GM13976 (cell line): ENCODE data around the gene MRNIP.

ENCODE experiments used
- DNase-seq: peaks from one replicate; pipeline ENCODE4 v3.0.0; 2012; ENCODE audit warnings: low spot score
- CTCF ChIP-seq: IDR thresholded peaks from 2 replicates; pipeline ENCODE4 v1.5.1; 2012; ENCODE audit warnings: borderline replicate concordance, mild to moderate bottlenecking; ENCODE audit not compliant: insufficient read depth; ENCODE audit errors: extremely low read depth, missing control alignments, control extremely low read depth
- in situ Hi-C: fragments of 300-500 bp; cut with MboI; formaldehyde crosslinking; loops from one replicate; pipeline ENCODE4 v1.12.0; 2022; ENCODE audit warnings: low sequenced_read_pairs, mixed read lengths, inconsistent platforms; ENCODE audit not compliant: unreplicated experiment

The MRNIP gene

GRCh38 chr5:179887802-179888201 is 29.2 kb upstream of the MRNIP start:
- DNase-seq = no peak
- in situ Hi-C loops = no loop called here

GRCh38 chr5:179887095-179887494 is 28.5 kb upstream of the MRNIP start:
- in situ Hi-C loops = no loop called here
- no peak for TF ChIP-seq CTCF
- DNase-seq = no peak

More at GRCh38 chr5:179887802-179888201, 29.2 kb upstream of the MRNIP start:
- no peak for TF ChIP-seq CTCF

DNA sequence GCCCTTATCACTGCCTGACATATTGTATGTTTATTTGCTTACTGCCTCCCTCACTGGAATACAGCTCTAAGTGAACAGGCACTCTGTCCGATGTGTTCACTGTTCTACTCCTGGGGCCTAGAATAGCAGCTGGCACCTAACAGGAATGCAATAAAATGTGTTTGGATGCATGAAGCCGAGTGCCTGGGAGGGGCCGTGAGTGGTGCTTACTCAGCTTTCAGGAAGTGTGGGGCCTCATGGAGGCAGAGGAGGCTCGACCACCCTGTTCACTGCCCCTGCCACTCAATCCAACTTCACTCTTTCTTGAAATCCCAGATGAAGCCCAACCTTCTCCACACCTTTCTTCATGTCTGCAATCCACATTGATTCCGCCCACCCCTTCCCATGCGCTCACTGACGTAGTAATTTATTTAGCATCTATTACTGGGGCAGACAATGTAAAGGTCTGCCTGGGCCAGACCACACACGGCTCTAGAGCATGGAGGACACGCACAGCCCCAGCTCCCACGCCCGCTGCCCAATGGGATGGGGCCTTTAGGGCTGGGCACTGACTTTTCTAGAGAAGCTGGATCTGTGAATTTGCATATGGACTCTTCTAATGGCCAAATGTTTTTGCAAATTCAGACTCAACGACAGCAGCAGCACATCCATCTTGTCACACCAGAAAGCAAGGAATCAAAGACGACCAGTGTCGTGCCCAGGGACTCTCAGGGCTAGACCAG is 27.7 kb upstream of the MRNIP start:
- DNase-seq = no peak
- in situ Hi-C loops = no loop called here

GRCh38 chr5:179885491-179886090 is 27.0 kb upstream of the MRNIP start:
- TF ChIP-seq CTCF = no peak
- in situ Hi-C loops = no loop called here
- DNase-seq = no peak

More for the DNA sequence above, 27.7 kb upstream of the MRNIP start:
- no peak for TF ChIP-seq CTCF

GRCh38 chr5:179883163-179883562 is 24.5 kb upstream of the MRNIP start:
- in situ Hi-C loops = no loop called here
- no peak for DNase-seq
- no peak for TF ChIP-seq CTCF

- no peak for TF ChIP-seq CTCF
- in situ Hi-C loops = no loop called here
- DNase-seq = no peak
Observed at GRCh38 chr5:179882338-179882737, 23.7 kb upstream of the MRNIP start.
